IMR-90 (cell line): ENCODE results near the gene TMPRSS6. TPM values are rescaled to one million over a fixed set of nuclear protein-coding genes. Genes with fewer than 3 reads are reported as not detected.

Source experiments
- ATAC-seq: fragments of 200-7000 bp; cut with Tn5 transposase; 2 replicates; pipeline ENCODE4 v1.9.1; 2020; ENCODE audit warnings: low read depth, mild to moderate bottlenecking, moderate library complexity
- BruUV-seq: library from RNA; stranded (reverse); fragments of 400-500 nt; replicated peaks from 2 replicates; lab custom pipeline; 2021; lab: Mats Ljungman, UMichigan
- CTCF ChIA-PET: fragments of 300-600 bp; formaldehyde crosslinking; extraction: SDS; loops from one replicate; lab custom pipeline; 2021; ENCODE audit warnings: antibody characterized with exemption; lab: Yijun Ruan, JAX
- POLR2A ChIA-PET: fragments of 300-600 bp; sonication (Branson Sonifier 250); formaldehyde crosslinking; loops from one replicate; lab custom pipeline; 2022; ENCODE audit warnings: antibody characterized with exemption; ENCODE audit not compliant: unreplicated experiment; lab: Charles Lee
- DNase-seq: peaks from one replicate; pipeline ENCODE4 v3.0.0; 2013
- H2AFZ ChIP-seq: replicated peaks from 2 replicates; pipeline ENCODE3; 2013; ENCODE audit warnings: low read length, mild to moderate bottlenecking; ENCODE audit not compliant: poor library complexity
- H2AK5ac ChIP-seq: 2 replicates; pipeline ENCODE4 v1.6.1; 2013; ENCODE audit warnings: low read depth, low read length, inconsistent platforms
- H2AK9ac ChIP-seq: replicated peaks from 2 replicates; pipeline ENCODE3; 2013; ENCODE audit warnings: mild to moderate bottlenecking, low read depth, low read length, moderate library complexity; ENCODE audit not compliant: poor library complexity
- H2BK120ac ChIP-seq: 2 replicates; pipeline ENCODE4 v1.6.1; 2013; ENCODE audit warnings: low read depth, low read length, inconsistent platforms
- H2BK15ac ChIP-seq: 3 replicates; pipeline ENCODE4 v1.6.1; 2013; ENCODE audit warnings: low read depth, low read length, inconsistent platforms
- H2BK20ac ChIP-seq: 2 replicates; pipeline ENCODE4 v1.6.1; 2013; ENCODE audit warnings: low read depth, mild to moderate bottlenecking, inconsistent platforms, low read length, moderate library complexity
- H2BK5ac ChIP-seq: 2 replicates; pipeline ENCODE4 v1.6.1; 2013; ENCODE audit warnings: mild to moderate bottlenecking, low read depth, low read length, inconsistent platforms; ENCODE audit not compliant: poor library complexity, severe bottlenecking
- H3K14ac ChIP-seq: replicated peaks from 2 replicates; pipeline ENCODE4 v1.6.1; 2013; ENCODE audit warnings: low read depth, low read length, inconsistent platforms
- H3K18ac ChIP-seq: 2 replicates; pipeline ENCODE4 v1.6.1; 2013; ENCODE audit warnings: low read depth, low read length, control low read depth
- H3K23ac ChIP-seq: 2 replicates; pipeline ENCODE4 v1.6.1; 2013; ENCODE audit warnings: low read depth, low read length, inconsistent platforms
- H3K27ac ChIP-seq: 2 replicates; pipeline ENCODE4 v1.5.1; 2013; ENCODE audit warnings: mild to moderate bottlenecking, control low read depth, low read length; ENCODE audit not compliant: insufficient read depth
- H3K27me3 ChIP-seq: 2 replicates; pipeline ENCODE4 v1.6.1; 2013; ENCODE audit warnings: low read length; ENCODE audit not compliant: control insufficient read depth, insufficient read depth
- H3K36me3 ChIP-seq: 2 replicates; pipeline ENCODE4 v1.6.1; 2013; ENCODE audit warnings: low read length, mixed read lengths; ENCODE audit not compliant: control insufficient read depth, insufficient read depth
- H3K4ac ChIP-seq: 2 replicates; pipeline ENCODE4 v1.6.1; 2013; ENCODE audit warnings: low read depth, low read length, inconsistent platforms
- H3K4me1 ChIP-seq: 2 replicates; pipeline ENCODE4 v1.6.1; 2013; ENCODE audit warnings: low read length, mixed read lengths; ENCODE audit not compliant: control insufficient read depth, insufficient read depth
- H3K4me2 ChIP-seq: 2 replicates; pipeline ENCODE4 v1.6.1; 2013; ENCODE audit warnings: low read depth, mild to moderate bottlenecking, control low read depth, low read length, moderate library complexity
- H3K4me3 ChIP-seq: 2 replicates; pipeline ENCODE4 v1.5.1; 2013; ENCODE audit warnings: low read depth, mild to moderate bottlenecking, control low read depth, low read length, moderate library complexity; ENCODE audit not compliant: insufficient read depth
- H3K56ac ChIP-seq: 2 replicates; pipeline ENCODE4 v1.6.1; 2013; ENCODE audit warnings: low read length, inconsistent platforms; ENCODE audit not compliant: insufficient read depth; ENCODE audit errors: extremely low read depth
- H3K79me1 ChIP-seq, 2 experiments: 2 replicates each; pipeline ENCODE4 v1.6.1; 2013; ENCODE audit warnings: low read length in 2 of 2, inconsistent platforms in 1 of 2, low read depth in 1 of 2
- H3K9ac ChIP-seq: 2 replicates; pipeline ENCODE4 v1.6.1; 2013; ENCODE audit warnings: low read depth, low read length, control low read depth
- H3K9me1 ChIP-seq: 2 replicates; pipeline ENCODE4 v1.6.1; 2013; ENCODE audit warnings: low read length, inconsistent platforms; ENCODE audit not compliant: insufficient read depth
- H3K9me3 ChIP-seq: 2 replicates; pipeline ENCODE4 v1.6.1; 2013; ENCODE audit warnings: low read length; ENCODE audit not compliant: control insufficient read depth, insufficient read depth
- H4K20me1 ChIP-seq: 2 replicates; pipeline ENCODE4 v1.6.1; 2013; ENCODE audit warnings: low read length, inconsistent platforms; ENCODE audit not compliant: insufficient read depth
- H4K5ac ChIP-seq: 2 replicates; pipeline ENCODE4 v1.6.1; 2013; ENCODE audit warnings: mild to moderate bottlenecking, low read depth, low read length, control low read depth
- H4K8ac ChIP-seq, 2 experiments: 2 replicates each; pipeline ENCODE4 v1.6.1; 2013; ENCODE audit warnings: low read depth in 2 of 2, low read length in 2 of 2, control low read depth in 1 of 2, inconsistent platforms in 1 of 2
- H4K91ac ChIP-seq: 2 replicates; pipeline ENCODE4 v1.6.1; 2013; ENCODE audit warnings: low read depth, low read length, inconsistent platforms; ENCODE audit not compliant: insufficient read depth
- BHLHE40 ChIP-seq: fragments of 150-350 bp; IDR thresholded peaks from 2 replicates; pipeline ENCODE4 v1.6.1; 2016; ENCODE audit warnings: mild to moderate bottlenecking, low read depth, low read length
- CEBPB ChIP-seq: IDR thresholded peaks from 2 replicates; pipeline ENCODE4 v1.6.1; 2012; ENCODE audit warnings: low read depth, low read length, improper control_type of control experiment
- CHD1 ChIP-seq: IDR thresholded peaks from 2 replicates; pipeline ENCODE4 v1.6.1; 2012; ENCODE audit warnings: low read depth, low read length, improper control_type of control experiment
- ELK1 ChIP-seq: fragments of 150-350 bp; IDR thresholded peaks from 2 replicates; pipeline ENCODE4 v1.6.1; 2016; ENCODE audit warnings: low read depth, mild to moderate bottlenecking, low read length, moderate library complexity, borderline replicate concordance
- FOS ChIP-seq: fragments of 150-350 bp; IDR thresholded peaks from 2 replicates; pipeline ENCODE4 v1.6.1; 2016; ENCODE audit warnings: low read depth, low read length
- MAFK ChIP-seq: IDR thresholded peaks from 2 replicates; pipeline ENCODE4 v1.6.1; 2012; ENCODE audit warnings: low read depth, low read length, improper control_type of control experiment
- MXI1 ChIP-seq: IDR thresholded peaks from 2 replicates; pipeline ENCODE4 v1.6.1; 2012; ENCODE audit warnings: low read depth, mild to moderate bottlenecking, low read length, moderate library complexity, borderline replicate concordance
- NFE2L2 ChIP-seq: fragments of 150-350 bp; IDR thresholded peaks from 2 replicates; pipeline ENCODE4 v1.6.1; 2016; ENCODE audit warnings: low read depth, mild to moderate bottlenecking, low read length
- RFX5 ChIP-seq: IDR thresholded peaks from 2 replicates; pipeline ENCODE4 v1.8.0; 2012; ENCODE audit warnings: low read depth, mild to moderate bottlenecking, low read length, moderate library complexity
- SMC3 ChIP-seq: fragments of 150-350 bp; IDR thresholded peaks from 2 replicates; pipeline ENCODE4 v1.6.1; 2016; ENCODE audit warnings: low read depth, mild to moderate bottlenecking, antibody characterized with exemption, low read length, moderate library complexity
- WGBS, 2 experiments: methylation state at CpG; one replicate each; pipeline versions ENCODE4 v1.1.5 to v1.1.7; 2013; ENCODE audit warnings: missing lambda C conversion rate in 2 of 2; ENCODE audit not compliant: insufficient read length in 1 of 2; ENCODE audit errors: extremely low coverage in 2 of 2; 5-methylcytosine and 5-hydroxymethylcytosine counted together
- dilution Hi-C: fragments of 300-500 bp; cut with HindIII; formaldehyde crosslinking; loops from one replicate; pipeline ENCODE4 v1.14.3; 2018; ENCODE audit warnings: low sequenced_read_pairs; ENCODE audit not compliant: unreplicated experiment
- in situ Hi-C: fragments of 300-500 bp; cut with MboI; formaldehyde crosslinking; loops from 3 replicates; pipeline ENCODE4 v1.14.3; 2019; ENCODE audit warnings: low sequenced_read_pairs, inconsistent platforms, mixed read lengths
- intact Hi-C: fragments of 100-400 bp; cut with micrococcal nuclease; formaldehyde crosslinking; loops from 2 replicates; pipeline ENCODE4 v1.10.0; 2022
- polyA plus RNA-seq, 3 experiments: library from polyadenylated mRNA; depleted of rRNA; stranded (reverse); fragments of >200 nt; gene quantifications; 2 replicates each; pipeline ENCODE4 v1.2.3, GENCODE V29; 2012; ENCODE audit warnings: low replicate concordance in 1 of 3
- total RNA-seq: library from RNA; depleted of rRNA; stranded (reverse); fragments of >200 nt; gene quantifications from 2 replicates; pipeline ENCODE4 v1.2.3, GENCODE V29; 2012

Gene TMPRSS6
- total and polyA plus RNA-seq, 2 of the 4 experiments (the other 2 are of a cell fraction): not detected

- Histone ChIP-seq H2BK20ac (no peak overlapping the region), H4K5ac (no peak overlapping the region), H2AK5ac (no peak overlapping the region), H4K91ac (no peak overlapping the region), H3K23ac (no peak overlapping the region), H3K9ac (no peak overlapping the region), H3K4me1 (no peaks in the 10 kb centered on the region), H3K9me1 (no peaks in the 10 kb centered on the region), H2BK5ac (no peak overlapping the region), H4K20me1 (no peaks in the 10 kb centered on the region), H2AK9ac (no peak overlapping the region), H3K4me3 (no peak overlapping the region), H3K27ac (no peak overlapping the region), H3K36me3 (no peaks in the 10 kb centered on the region), H2BK120ac (no peak overlapping the region), H2BK15ac (no peak overlapping the region), H3K79me1 (no peaks in the 10 kb centered on the region), H2AFZ (no peak overlapping the region), H3K4ac (no peak overlapping the region), H3K9me3 (no peaks in the 10 kb centered on the region), H4K8ac (no peak overlapping the region), H3K14ac (no peak overlapping the region), H3K27me3 (peaks cover 54% of the 10 kb centered on the region), H3K56ac (no peak overlapping the region), H3K4me2 (no peak overlapping the region), H3K18ac (no peak overlapping the region)
- in situ Hi-C loops: no loop called here
- TF ChIP-seq BHLHE40 (no peak), SMC3 (no peak), FOS (no peak), RFX5 (no peak), MAFK (no peak), CEBPB (no peak), MXI1 (no peak), NFE2L2 (no peak), ELK1 (no peak), CHD1 (no peak)
- BruUV-seq: no TSS peak
- ChIA-PET POLR2A (no interaction called here), CTCF (no interaction called here)
- no CpG with 5 or more reads among the region's 7 CpGs for WGBS, 2 experiments
- dilution Hi-C loops: no loop called here
- ATAC-seq (no peak), DNase-seq (no peak)
- intact Hi-C loops: no loop called here
Measured at GRCh38 chr22:37105154-37105553, 4.4 kb downstream of the TMPRSS6 start.
